Measurements from ENCODE around the gene TBL1X.

DNA sequence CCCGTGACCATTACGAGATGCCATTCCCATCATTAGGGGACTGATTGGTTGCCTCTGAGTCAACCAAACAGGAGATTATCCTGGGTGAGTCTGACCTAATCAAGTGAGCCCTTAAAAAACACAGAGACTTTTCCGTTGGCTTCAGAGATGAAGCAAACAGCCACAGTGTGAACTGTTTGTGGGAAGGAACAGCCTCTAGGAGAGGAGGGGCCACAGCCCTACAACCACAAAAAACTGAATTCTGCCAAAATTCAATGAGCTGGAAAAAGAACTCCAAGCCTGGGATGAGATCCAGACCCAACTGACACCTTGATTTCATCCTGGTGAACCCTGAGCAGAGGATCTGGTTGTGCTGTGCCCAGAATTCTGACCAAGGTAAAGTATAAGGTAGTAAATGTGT lies 31.3 kb upstream of the TBL1X start:
- no peak for TF ChIP-seq EZH2 (IDR thresholded peaks at IDR 0.05; ENCODE audit: low read depth)
- TF ChIP-seq, protein P1, sequence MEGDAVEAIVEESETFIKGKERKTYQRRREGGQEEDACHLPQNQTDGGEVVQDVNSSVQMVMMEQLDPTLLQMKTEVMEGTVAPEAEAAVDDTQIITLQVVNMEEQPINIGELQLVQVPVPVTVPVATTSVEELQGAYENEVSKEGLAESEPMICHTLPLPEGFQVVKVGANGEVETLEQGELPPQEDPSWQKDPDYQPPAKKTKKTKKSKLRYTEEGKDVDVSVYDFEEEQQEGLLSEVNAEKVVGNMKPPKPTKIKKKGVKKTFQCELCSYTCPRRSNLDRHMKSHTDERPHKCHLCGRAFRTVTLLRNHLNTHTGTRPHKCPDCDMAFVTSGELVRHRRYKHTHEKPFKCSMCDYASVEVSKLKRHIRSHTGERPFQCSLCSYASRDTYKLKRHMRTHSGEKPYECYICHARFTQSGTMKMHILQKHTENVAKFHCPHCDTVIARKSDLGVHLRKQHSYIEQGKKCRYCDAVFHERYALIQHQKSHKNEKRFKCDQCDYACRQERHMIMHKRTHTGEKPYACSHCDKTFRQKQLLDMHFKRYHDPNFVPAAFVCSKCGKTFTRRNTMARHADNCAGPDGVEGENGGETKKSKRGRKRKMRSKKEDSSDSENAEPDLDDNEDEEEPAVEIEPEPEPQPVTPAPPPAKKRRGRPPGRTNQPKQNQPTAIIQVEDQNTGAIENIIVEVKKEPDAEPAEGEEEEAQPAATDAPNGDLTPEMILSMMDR (conservative IDR thresholded peaks at IDR 0.05): no peak

All from PC-9 (cell line).